GM23338 (cell line): ENCODE results near the gene TOX2. TPM values are rescaled to one million over a fixed set of nuclear protein-coding genes. Genes with fewer than 3 reads are reported as not detected.

Experiments
- ATAC-seq: fragments of 200-7000 bp; cut with Tn5 transposase; 3 replicates; pipeline ENCODE4 v1.9.1; 2020
- DNase-seq: peaks from one replicate; pipeline ENCODE4 v3.0.0-alpha.2; 2015; ENCODE audit warnings: low spot score
- H2AFZ ChIP-seq: fragments of 200-600 bp; sonication (generic); 2 replicates; pipeline ENCODE4 v1.8.0; 2016; ENCODE audit warnings: antibody characterized with exemption, mild to moderate bottlenecking, moderate library complexity
- H3F3A ChIP-seq: fragments of 200-600 bp; sonication (generic); replicated peaks from 2 replicates; pipeline ENCODE4 v1.8.0; 2017; ENCODE audit warnings: antibody characterized with exemption, mixed run types, low read depth
- H3K27ac ChIP-seq: fragments of 200-600 bp; sonication (generic); 2 replicates; pipeline ENCODE4 v1.6.1; 2016; ENCODE audit warnings: low read depth
- H3K27me3 ChIP-seq: fragments of 200-600 bp; sonication (generic); 2 replicates; pipeline ENCODE4 v1.8.0; 2016; ENCODE audit warnings: mild to moderate bottlenecking, mixed run types, moderate library complexity; ENCODE audit not compliant: insufficient read depth
- H3K36me3 ChIP-seq: fragments of 200-600 bp; sonication (generic); 2 replicates; pipeline ENCODE4 v1.8.0; 2016; ENCODE audit warnings: mild to moderate bottlenecking; ENCODE audit not compliant: insufficient read depth
- H3K4me1 ChIP-seq: fragments of 200-600 bp; sonication (generic); 2 replicates; pipeline ENCODE4 v1.8.0; 2016; ENCODE audit warnings: mild to moderate bottlenecking, moderate library complexity; ENCODE audit not compliant: insufficient read depth
- H3K4me2 ChIP-seq: fragments of 200-600 bp; sonication (generic); 2 replicates; pipeline ENCODE4 v1.7.1; 2017; ENCODE audit warnings: mixed run types
- H3K4me3 ChIP-seq: fragments of 200-600 bp; sonication (generic); 2 replicates; pipeline ENCODE4 v1.6.1; 2016; ENCODE audit warnings: mixed run types
- H3K79me2 ChIP-seq: fragments of 200-600 bp; sonication (generic); replicated peaks from 2 replicates; pipeline ENCODE4 v1.8.0; 2017; ENCODE audit warnings: mild to moderate bottlenecking; ENCODE audit not compliant: insufficient read depth
- H3K9me2 ChIP-seq: fragments of 200-600 bp; sonication (generic); 2 replicates; pipeline ENCODE4 v1.8.0; 2017; ENCODE audit not compliant: insufficient read depth
- H4K20me1 ChIP-seq: fragments of 200-600 bp; sonication (generic); replicated peaks from 2 replicates; pipeline ENCODE4 v1.8.0; 2017; ENCODE audit warnings: mild to moderate bottlenecking; ENCODE audit not compliant: insufficient read depth
- H3K27ac Mint-ChIP-seq: 2 replicates; pipeline ENCODE4 v1.8.0; 2020; ENCODE audit warnings: inconsistent platforms, mild to moderate bottlenecking, moderate library complexity, mixed read lengths
- H3K27me3 Mint-ChIP-seq: 3 replicates; pipeline ENCODE4 v1.8.0; 2022; ENCODE audit warnings: low read depth, mild to moderate bottlenecking, moderate library complexity, mixed read lengths, inconsistent platforms; ENCODE audit not compliant: insufficient read depth, poor library complexity
- H3K36me3 Mint-ChIP-seq: 3 replicates; pipeline ENCODE4 v1.8.0; 2021; ENCODE audit warnings: low read depth, mild to moderate bottlenecking, inconsistent platforms, moderate library complexity, mixed read lengths
- H3K4me1 Mint-ChIP-seq: 3 replicates; pipeline ENCODE4 v1.8.0; 2020; ENCODE audit warnings: mild to moderate bottlenecking, inconsistent platforms, mixed read lengths
- H3K4me3 Mint-ChIP-seq: 3 replicates; pipeline ENCODE4 v1.8.0; 2021; ENCODE audit warnings: moderate library complexity, mild to moderate bottlenecking, inconsistent platforms, mixed read lengths
- H3K9me3 Mint-ChIP-seq: 3 replicates; pipeline ENCODE4 v1.8.0; 2020; ENCODE audit warnings: moderate library complexity, mild to moderate bottlenecking, inconsistent platforms, mixed read lengths
- CREB1 ChIP-seq: fragments of 250-450 bp; sonication (Bioruptor Pico); IDR thresholded peaks from 2 replicates; pipeline ENCODE4 v1.5.0; 2020; ENCODE audit warnings: low read depth, mild to moderate bottlenecking, moderate library complexity
- CTCF ChIP-seq, 2 experiments: fragments of 200-600 bp in 1 of 2; sonication (generic) in 1 of 2; conservative IDR thresholded peaks; 2 replicates each; pipeline versions ENCODE4 v1.5.1 to v1.6.1; 2016 to 2017; ENCODE audit warnings: antibody characterized with exemption in 2 of 2, low read depth in 2 of 2, mild to moderate bottlenecking in 2 of 2, moderate library complexity in 1 of 2
- ETS1 ChIP-seq: IDR thresholded peaks from 2 replicates; pipeline ENCODE4 v1.6.1; 2016; ENCODE audit warnings: antibody characterized with exemption
- EZH2 ChIP-seq: fragments of 200-600 bp; sonication (generic); IDR thresholded peaks from one replicate; pipeline ENCODE4 v1.8.0; 2017; ENCODE audit warnings: antibody characterized with exemption, mild to moderate bottlenecking, low read depth; ENCODE audit not compliant: unreplicated experiment
- EZH2phosphoT487 ChIP-seq: fragments of 200-600 bp; sonication (generic); IDR thresholded peaks from one replicate; pipeline ENCODE4 v1.8.1; 2018; ENCODE audit warnings: antibody characterized with exemption; ENCODE audit not compliant: unreplicated experiment
- JUNB ChIP-seq: IDR thresholded peaks from one replicate; pipeline ENCODE4 v1.6.1; 2016; ENCODE audit warnings: antibody characterized with exemption; ENCODE audit not compliant: unreplicated experiment
- NANOG ChIP-seq: IDR thresholded peaks from 2 replicates; pipeline ENCODE4 v1.6.1; 2016; ENCODE audit warnings: antibody characterized with exemption, borderline replicate concordance
- REST ChIP-seq: IDR thresholded peaks from one replicate; pipeline ENCODE4 v1.6.1; 2018; ENCODE audit warnings: antibody characterized with exemption; ENCODE audit not compliant: unreplicated experiment
- STAT1 ChIP-seq: IDR thresholded peaks from one replicate; pipeline ENCODE4 v1.6.1; 2016; ENCODE audit warnings: antibody characterized with exemption; ENCODE audit not compliant: unreplicated experiment
- ZNF114 ChIP-seq: fragments of 250-450 bp; sonication (Bioruptor Pico); IDR thresholded peaks from 2 replicates; pipeline ENCODE4 v1.5.0; 2020; ENCODE audit warnings: mild to moderate bottlenecking, moderate library complexity
- ZNF462 ChIP-seq: fragments of 250-450 bp; sonication (Bioruptor Pico); IDR thresholded peaks from 2 replicates; pipeline ENCODE4 v1.5.0; 2020; ENCODE audit warnings: mild to moderate bottlenecking, moderate library complexity
- polyA plus RNA-seq: library from polyadenylated mRNA; unstranded; fragments of >200 nt; fragmentation: Nextera tagmentation; extraction: Ambion mirVana; gene quantifications from 2 replicates; pipeline ENCODE4 v1.2.1, GENCODE V29; 2016
- total RNA-seq: library from RNA; depleted of rRNA; stranded (reverse); fragments of >200 nt; shearing (Covaris generic); gene quantifications from 2 replicates; pipeline ENCODE4 v1.2.3, GENCODE V29; 2014

Gene TOX2
- total and polyA plus RNA-seq, 2 experiments from 2014 or later: 1.4 to 1.5 TPM

GRCh38 chr20:43946206-43946491 lies 31.5 kb downstream of the TOX2 start:
- Mint-ChIP-seq H3K4me3 (no peak overlapping the region), H3K27ac (peak overlapping the region; percentile 34; the same call in 1 of the 2 replicates), H3K36me3 (no peaks in the 10 kb centered on the region), H3K27me3 (peaks cover 6% of the 10 kb centered on the region), H3K9me3 (no peaks in the 10 kb centered on the region), H3K4me1 (peaks cover 34% of the 10 kb centered on the region)
- Histone ChIP-seq H3K9me2 (no peaks in the 10 kb centered on the region), H2AFZ (no peak overlapping the region; the same call in 1 of the 2 replicates), H3F3A (no peaks in the 10 kb centered on the region), H3K4me1 (peaks cover 9% of the 10 kb centered on the region), H3K79me2 (no peaks in the 10 kb centered on the region), H3K27me3 (no peaks in the 10 kb centered on the region), H3K36me3 (no peaks in the 10 kb centered on the region), H4K20me1 (no peaks in the 10 kb centered on the region), H3K27ac (no peak overlapping the region), H3K4me3 (no peak overlapping the region), H3K4me2 (no peak overlapping the region)
- no peak for ATAC-seq
- no peak for TF ChIP-seq EZH2phosphoT487
- TF ChIP-seq EZH2: no peak
- TF ChIP-seq STAT1: no peak
- no peak for TF ChIP-seq ZNF114
- TF ChIP-seq CTCF (conservative IDR thresholded peaks at IDR 0.05; ENCODE audit: low read depth in 2 of 2): no peak
- TF ChIP-seq JUNB: no peak
- TF ChIP-seq ZNF462 (CRISPR knock-in tag): no peak
- TF ChIP-seq CREB1 (CRISPR knock-in tag): no peak
- TF ChIP-seq REST: no peak
- TF ChIP-seq NANOG: no peak
- TF ChIP-seq ETS1: no peak
- DNase-seq: no peak
